Measurements from ENCODE around the gene DISC1.
A peak's percentile ranks its signal among the peaks of the same experiment; 100 is the strongest.
"Not testable (repeated sequence)": the region's sequence is repeated elsewhere in the genome, so short reads cannot be mapped to it uniquely, and the experiment has no call there.

DISC1 gene

DNA sequence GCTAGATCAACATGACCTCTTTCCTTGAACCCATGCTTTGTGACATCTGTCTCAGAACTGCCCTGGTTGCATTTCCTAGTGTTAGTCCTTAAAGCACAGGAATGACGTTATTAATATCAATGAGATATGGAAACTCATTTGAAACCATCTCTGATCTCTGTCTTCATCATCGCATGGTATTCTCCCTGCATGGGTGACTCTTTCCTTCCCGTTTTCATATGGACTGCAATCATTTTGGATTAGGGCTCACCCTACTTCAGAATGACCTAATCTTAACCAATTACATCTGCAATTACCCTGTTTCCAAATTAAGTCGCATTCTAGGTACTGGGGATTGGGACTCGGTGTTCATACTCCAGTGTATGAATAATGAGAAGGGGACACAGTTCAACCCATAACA lies 41.7 kb upstream of the DISC1 start:
- DNase-seq: no peak
- no peaks in the 10 kb centered on the region for H3K4me1 Mint-ChIP-seq
- H3K27ac Mint-ChIP-seq: no peak overlapping the region
- no peaks in the 10 kb centered on the region for H3K9me3 Mint-ChIP-seq
- TF ChIP-seq, protein P1, sequence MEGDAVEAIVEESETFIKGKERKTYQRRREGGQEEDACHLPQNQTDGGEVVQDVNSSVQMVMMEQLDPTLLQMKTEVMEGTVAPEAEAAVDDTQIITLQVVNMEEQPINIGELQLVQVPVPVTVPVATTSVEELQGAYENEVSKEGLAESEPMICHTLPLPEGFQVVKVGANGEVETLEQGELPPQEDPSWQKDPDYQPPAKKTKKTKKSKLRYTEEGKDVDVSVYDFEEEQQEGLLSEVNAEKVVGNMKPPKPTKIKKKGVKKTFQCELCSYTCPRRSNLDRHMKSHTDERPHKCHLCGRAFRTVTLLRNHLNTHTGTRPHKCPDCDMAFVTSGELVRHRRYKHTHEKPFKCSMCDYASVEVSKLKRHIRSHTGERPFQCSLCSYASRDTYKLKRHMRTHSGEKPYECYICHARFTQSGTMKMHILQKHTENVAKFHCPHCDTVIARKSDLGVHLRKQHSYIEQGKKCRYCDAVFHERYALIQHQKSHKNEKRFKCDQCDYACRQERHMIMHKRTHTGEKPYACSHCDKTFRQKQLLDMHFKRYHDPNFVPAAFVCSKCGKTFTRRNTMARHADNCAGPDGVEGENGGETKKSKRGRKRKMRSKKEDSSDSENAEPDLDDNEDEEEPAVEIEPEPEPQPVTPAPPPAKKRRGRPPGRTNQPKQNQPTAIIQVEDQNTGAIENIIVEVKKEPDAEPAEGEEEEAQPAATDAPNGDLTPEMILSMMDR (IDR thresholded peaks at IDR 0.05): no peak
- H3K27me3 Mint-ChIP-seq (ENCODE audit: low read depth, poor library complexity): peaks cover 6% of the 10 kb centered on the region
- H3K4me3 Mint-ChIP-seq: no peak overlapping the region
- H3K36me3 Mint-ChIP-seq (ENCODE audit: low read depth): no peaks in the 10 kb centered on the region

DNA sequence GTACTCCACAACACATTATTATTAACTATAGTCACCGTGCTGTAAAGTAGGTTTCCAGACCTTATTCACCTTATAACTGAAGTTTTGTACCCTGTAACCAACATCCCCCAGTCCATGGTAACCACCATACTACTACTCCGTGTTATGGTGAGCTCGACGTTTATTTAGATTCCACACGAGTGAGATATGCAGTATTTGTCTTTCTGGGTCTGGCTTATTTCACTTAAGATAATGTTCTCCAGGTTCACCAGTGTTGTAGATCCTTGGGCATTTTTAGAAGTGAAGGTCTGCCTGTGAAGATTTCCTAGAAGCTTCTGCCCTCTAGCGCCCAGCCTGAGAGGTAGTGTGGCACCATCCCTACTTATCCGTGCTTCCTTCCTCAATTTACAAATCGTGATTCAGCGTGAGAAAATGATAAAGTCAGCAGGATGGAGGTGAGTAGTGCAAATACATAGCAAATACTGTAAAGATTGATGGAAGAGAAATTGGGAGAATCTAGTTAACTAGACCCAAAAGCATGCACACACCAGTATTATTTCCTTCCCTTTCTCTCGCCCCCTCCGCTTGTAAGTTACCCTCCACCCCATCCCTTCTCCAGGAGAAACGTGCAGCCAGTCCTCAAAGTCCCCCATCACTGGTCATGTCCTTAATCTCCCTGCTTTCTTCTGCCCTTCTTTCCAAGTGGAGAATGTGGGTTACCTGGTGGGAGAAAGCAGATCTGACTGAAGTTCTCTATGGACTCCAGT lies 36.0 kb upstream of the DISC1 start:
- peaks cover 3% of the 10 kb centered on the region for H3K27me3 Mint-ChIP-seq (ENCODE audit: low read depth, poor library complexity)

DNA sequence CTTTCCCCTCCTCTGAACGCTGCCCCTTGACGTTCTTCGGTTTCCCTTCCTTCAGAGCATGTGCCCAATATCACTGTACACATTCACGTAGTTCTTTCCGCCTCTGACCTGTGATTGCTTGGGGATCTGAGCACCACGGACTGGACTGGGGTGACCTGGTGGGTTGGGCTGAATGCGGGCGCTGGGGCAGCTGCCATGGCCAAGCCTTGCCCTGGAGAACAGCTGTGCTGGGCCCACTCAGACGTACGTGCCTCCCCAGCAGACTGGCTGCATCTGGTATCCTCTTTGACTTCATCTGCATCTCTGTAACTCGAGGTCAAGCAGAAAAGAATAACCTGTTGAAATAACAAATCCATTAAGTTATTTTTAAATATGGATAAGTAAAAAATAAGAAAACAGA lies 35.1 kb upstream of the DISC1 start:
- DNase-seq: no peak
- Mint-ChIP-seq H3K4me3 (no peak overlapping the region), H3K27me3 (ENCODE audit: low read depth, poor library complexity) (peaks cover 3% of the 10 kb centered on the region), H3K4me1 (peaks cover 11% of the 10 kb centered on the region), H3K9me3 (peaks cover 4% of the 10 kb centered on the region), H3K27ac (no peak overlapping the region), H3K36me3 (ENCODE audit: low read depth) (no peaks in the 10 kb centered on the region)
- TF ChIP-seq, protein P1 (IDR thresholded peaks at IDR 0.05): no peak

More for the DNA sequence above, 36.0 kb upstream of the DISC1 start:
- Mint-ChIP-seq H3K36me3 (ENCODE audit: low read depth) (no peaks in the 10 kb centered on the region), H3K4me3 (no peak overlapping the region), H3K27ac (no peak overlapping the region), H3K4me1 (peaks cover 2% of the 10 kb centered on the region), H3K9me3 (peaks cover 4% of the 10 kb centered on the region)
- peak; percentile 34 for DNase-seq
- TF ChIP-seq, protein P1 (IDR thresholded peaks at IDR 0.05): peak; percentile 56

DNA sequence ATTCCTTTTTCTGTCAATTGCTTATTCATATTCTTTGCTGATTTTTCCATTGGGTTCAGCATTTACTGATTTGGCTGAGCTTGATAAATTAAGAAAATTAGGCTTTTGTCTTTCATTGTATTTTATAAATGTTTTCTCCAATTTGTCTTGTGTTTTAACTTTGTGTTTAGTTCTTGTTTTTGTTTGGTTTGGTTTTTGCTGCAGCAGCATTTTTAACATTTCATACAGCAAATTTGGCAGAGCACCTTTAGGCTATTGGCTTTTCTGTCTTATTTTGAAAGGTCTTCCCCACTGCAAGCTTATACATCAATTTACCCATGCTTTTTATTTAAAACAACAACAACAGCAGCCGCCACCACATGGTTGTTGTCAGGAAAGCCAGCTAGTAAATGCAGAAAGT lies 33.8 kb upstream of the DISC1 start:
- Mint-ChIP-seq H3K27me3 (ENCODE audit: low read depth, poor library complexity) (no peaks in the 10 kb centered on the region), H3K4me3 (no peak overlapping the region), H3K4me1 (peaks cover 14% of the 10 kb centered on the region), H3K27ac (no peak overlapping the region), H3K36me3 (ENCODE audit: low read depth) (no peaks in the 10 kb centered on the region), H3K9me3 (peaks cover 4% of the 10 kb centered on the region)
- DNase-seq: no peak
- TF ChIP-seq, protein P1 (IDR thresholded peaks at IDR 0.05): no peak

DNA sequence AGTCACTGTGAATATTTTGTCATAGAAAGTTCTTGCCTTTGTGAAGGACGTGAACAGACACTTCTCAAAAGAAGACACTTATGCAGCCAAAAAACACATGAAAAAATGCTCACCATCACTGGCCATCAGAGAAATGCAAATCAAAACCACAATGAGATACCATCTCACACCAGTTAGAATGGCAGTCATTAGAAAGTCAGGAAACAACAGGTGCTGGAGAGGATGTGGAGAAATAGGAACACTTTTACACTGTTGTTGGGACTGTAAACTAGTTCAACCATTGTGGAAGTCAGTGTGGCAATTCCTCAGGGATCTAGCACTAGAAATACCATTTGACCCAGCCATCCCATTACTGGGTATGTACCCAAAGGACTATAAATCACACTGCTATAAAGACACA lies 33.3 kb upstream of the DISC1 start:
- H3K27ac Mint-ChIP-seq; DNase-seq; H3K36me3 Mint-ChIP-seq (ENCODE audit: low read depth); H3K4me3 Mint-ChIP-seq; H3K27me3 Mint-ChIP-seq (ENCODE audit: low read depth, poor library complexity); H3K9me3 Mint-ChIP-seq: not testable (repeated sequence)
- peaks cover 14% of the 10 kb centered on the region for H3K4me1 Mint-ChIP-seq

DNA sequence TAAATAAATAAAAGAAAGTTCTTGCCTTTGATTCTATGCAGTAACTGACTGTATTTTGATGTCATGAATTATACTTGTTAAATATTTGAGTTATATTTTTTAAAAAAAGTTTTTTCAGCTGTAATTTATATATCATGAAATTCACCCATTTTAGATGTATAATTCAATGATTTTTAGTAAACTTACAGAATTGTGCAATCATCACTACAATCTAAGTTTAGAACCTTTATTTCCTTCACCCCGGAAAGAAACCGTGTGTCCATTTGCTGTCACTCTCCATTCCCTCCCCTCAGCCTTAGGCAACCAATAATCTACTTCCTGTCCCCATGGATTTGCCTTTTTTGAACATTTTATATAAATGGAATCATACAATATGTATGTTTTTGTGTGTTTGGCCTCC lies 32.5 kb upstream of the DISC1 start:
- Mint-ChIP-seq H3K36me3 (ENCODE audit: low read depth) (no peaks in the 10 kb centered on the region), H3K27me3 (ENCODE audit: low read depth, poor library complexity) (peaks cover 4% of the 10 kb centered on the region), H3K4me3 (no peak overlapping the region), H3K9me3 (peaks cover 4% of the 10 kb centered on the region), H3K4me1 (peaks cover 14% of the 10 kb centered on the region), H3K27ac (no peak overlapping the region)
- TF ChIP-seq, protein P1 (IDR thresholded peaks at IDR 0.05): no peak
- DNase-seq: no peak
